ENCODE results near the gene CAPN8. TPM values are rescaled to one million over a fixed set of nuclear protein-coding genes. Genes with fewer than 3 reads are reported as not detected.

CAPN8 gene
- total RNA-seq, 1 experiment from 2014 or later = 71.9 TPM

Small RNA genes within 50 kb of the gene (small RNA-seq; reads per million reads assigned to genes)
- gene RNU6-1248P (not detected), gene SNRPEP10 (not detected)

Other genes with a start within 250 kb of the CAPN8 start
- gene CAPN2, start 46.8 kb upstream of the CAPN8 start, total RNA-seq (2014; rRNA removed; shearing (Covaris generic)) = 101 and 121 TPM in 2 replicates
- gene TP53BP2, start 180.2 kb upstream of the CAPN8 start, total RNA-seq (2014; rRNA removed; shearing (Covaris generic)) = 33.9 and 56.1 TPM in 2 replicates

Measured in HT-29 (cell line).